Ovary (tissue), 9 donors: ENCODE measurements around the gene PIERCE2. TPM values are rescaled to one million over a fixed set of nuclear protein-coding genes. Genes with fewer than 3 reads are reported as not detected.

Experiments used
- DNase-seq, 5 donors: peaks; one replicate each; pipeline ENCODE4 v3.0.0-alpha.2; 2019 to 2020
- H3K27ac ChIP-seq, 2 donors: fragments of 200-600 bp; one replicate each; pipeline versions ENCODE4 v1.5.1 to v1.8.0; 2019 to 2022
- H3K27me3 ChIP-seq: fragments of 200-600 bp; one replicate; pipeline ENCODE4 v1.8.0; 2022
- H3K36me3 ChIP-seq: fragments of 200-600 bp; sonication (generic); one replicate; pipeline ENCODE4 v1.5.1; 2019
- H3K4me1 ChIP-seq: one replicate; pipeline ENCODE4 v1.8.1; 2013; ENCODE audit warnings: mild to moderate bottlenecking, moderate library complexity; ENCODE audit not compliant: insufficient read depth
- H3K4me3 ChIP-seq: fragments of 200-600 bp; sonication (generic); one replicate; pipeline ENCODE4 v1.5.1; 2017
- H3K9me3 ChIP-seq, 2 donors: fragments of 200-600 bp in 1 of 2; sonication (generic) in 1 of 2; one replicate each; pipeline versions ENCODE4 v1.5.1 to v1.8.1; 2013 to 2019; ENCODE audit warnings: mild to moderate bottlenecking in 1 of 2, moderate library complexity in 1 of 2
- CTCF ChIP-seq, 3 donors: fragments of 450-650 bp in 2 of 3; fragments of 200-600 bp in 1 of 3; IDR thresholded peaks; one replicate each; pipeline versions ENCODE4 v1.5.1 to v1.8.0; 2016 to 2022; ENCODE audit warnings: antibody characterized with exemption in 3 of 3, mild to moderate bottlenecking in 1 of 3
- EP300 ChIP-seq: sonication (generic); formaldehyde crosslinking; IDR thresholded peaks from one replicate; pipeline ENCODE4 v1.6.1; 2017; ENCODE audit warnings: antibody characterized with exemption
- POLR2A ChIP-seq: fragments of 450-650 bp; IDR thresholded peaks from one replicate; pipeline ENCODE4 v1.6.1; 2017; ENCODE audit warnings: antibody characterized with exemption, mild to moderate bottlenecking, moderate library complexity
- WGBS, 3 donors: extraction: QIAGEN DNeasy Blood & Tissue Kit in 1 of 3; methylation state at CpG; one replicate each; pipeline versions ENCODE4 v1.1.5 to v1.1.7; 2013 to 2017; 5-methylcytosine and 5-hydroxymethylcytosine counted together
- intact Hi-C, 4 donors: fragments of 100-400 bp; cut with DNase I; formaldehyde crosslinking; loops; one replicate each; pipeline versions ENCODE4 v1.11.0 to v1.15.1; 2022 to 2023
- polyA plus RNA-seq, 2 donors: library from polyadenylated mRNA; stranded (reverse); fragments of 200-250 nt in 1 of 2; fragments of 350-450 nt in 1 of 2; fragmentation: Illumina TruSeq in 1 of 2; extraction: RNeasy Lipid Tissue Mini Kit (QIAGEN cat#74804) in 1 of 2; gene quantifications; one replicate each; pipeline ENCODE4 v1.2.3, GENCODE V29; 2013 to 2014
- total RNA-seq, 7 donors: library from RNA; depleted of rRNA in 2 of 7; stranded (reverse); fragments of >200 nt in 2 of 7; fragmentation: NEBNext Ultra II Directional in 3 of 7; extraction: Animal tissue kit (Norgen Biotek cat#: 25700) in 3 of 7; gene quantifications; one replicate each; pipeline versions ENCODE4 v1.1.0 to v1.2.4, GENCODE V29; 2016 to 2023
- donor health status: DM: no; HTN: no; CAD: no; lungs with moderate emphysema.
- donor health status: DM: no; HTN: no; CAD: no.
- donor health status: Bipolar disorder and iron deficiency.
- donor health status: DM: yes; HTN: yes; CAD: no.
- donor health status: DM: no; HTN: no; CAD: no.
- donor health status: DM: yes; HTN: yes; CAD: no.

The PIERCE2 gene
- total and polyA plus RNA-seq, 9 donors, result 0.35 to 3.9 (median 1.6) TPM

DNA sequence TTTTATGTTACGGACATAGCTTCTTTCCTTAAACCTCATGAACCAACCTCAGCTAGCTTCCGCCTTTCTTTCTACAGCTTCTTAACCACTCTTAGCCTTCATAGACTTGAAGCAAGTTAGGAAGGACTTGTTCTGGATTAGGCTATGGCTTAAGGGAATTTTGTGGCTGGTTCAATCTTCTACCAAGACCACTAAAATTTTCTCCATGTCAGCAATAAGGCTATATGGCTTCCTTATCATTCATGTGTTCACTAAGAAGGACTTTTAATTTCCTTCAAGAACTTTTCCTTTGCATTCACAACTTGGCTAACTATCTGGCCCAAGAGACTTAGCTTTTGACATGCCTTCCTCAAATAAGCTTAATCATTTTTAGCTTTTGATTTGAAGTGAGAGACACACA lies 24.6 kb upstream of the PIERCE2 start:
- intact Hi-C loops, result no loop called here
- no peak overlapping the region for H3K4me3 ChIP-seq
- H3K36me3 ChIP-seq, result no peaks in the 10 kb centered on the region

GRCh38 chr15:55387027-55387426 lies 21.3 kb upstream of the PIERCE2 start:
- Histone ChIP-seq H3K27me3 (no peaks in the 10 kb centered on the region), H3K4me3 (no peak overlapping the region), H3K4me1 (no peaks in the 10 kb centered on the region), H3K9me3 (no peaks in the 10 kb centered on the region), H3K36me3 (no peaks in the 10 kb centered on the region), H3K27ac (no peak overlapping the region)
- intact Hi-C loops, result no loop called here
- TF ChIP-seq POLR2A (no peak), EP300 (no peak), CTCF (IDR thresholded peaks at IDR 0.05) (no peak)
- DNase-seq, result no peak

More for the DNA sequence above, 24.6 kb upstream of the PIERCE2 start:
- Histone ChIP-seq H3K27ac (no peak overlapping the region), H3K27me3 (no peaks in the 10 kb centered on the region), H3K4me1 (no peaks in the 10 kb centered on the region), H3K9me3 (no peaks in the 10 kb centered on the region)
- TF ChIP-seq CTCF (IDR thresholded peaks at IDR 0.05) (no peak), POLR2A (no peak), EP300 (no peak)
- WGBS, 3 donors, result 96 to 100% (median 98%) methylated on average over 2 of the region's 2 CpGs
- DNase-seq, result no peak

DNA sequence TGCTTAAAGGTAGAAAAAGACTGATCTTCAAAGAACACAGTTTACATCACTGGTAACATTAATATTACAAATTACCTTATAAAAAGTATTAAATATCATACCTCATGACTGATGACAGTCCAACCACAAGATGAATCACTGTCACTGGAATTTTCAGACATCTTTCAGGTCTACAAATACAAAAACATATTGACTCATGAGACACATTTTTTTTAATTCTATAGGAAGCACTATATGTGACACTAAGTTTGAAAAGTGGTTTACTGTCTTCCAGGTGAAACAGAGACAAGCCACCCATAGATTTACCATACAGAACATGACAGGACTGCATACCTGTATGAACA lies 19.1 kb upstream of the PIERCE2 start:
- no peaks in the 10 kb centered on the region for H3K27me3 ChIP-seq
- TF ChIP-seq CTCF (IDR thresholded peaks at IDR 0.05), result no peak
- no peak for TF ChIP-seq POLR2A
- no peak for TF ChIP-seq EP300
- intact Hi-C loops, result no loop called here
- no peak overlapping the region for H3K27ac ChIP-seq
- no peaks in the 10 kb centered on the region for H3K4me1 ChIP-seq
- no peak for DNase-seq
- H3K4me3 ChIP-seq, result no peak overlapping the region
- no peaks in the 10 kb centered on the region for H3K36me3 ChIP-seq
- H3K9me3 ChIP-seq, result no peaks in the 10 kb centered on the region

DNA sequence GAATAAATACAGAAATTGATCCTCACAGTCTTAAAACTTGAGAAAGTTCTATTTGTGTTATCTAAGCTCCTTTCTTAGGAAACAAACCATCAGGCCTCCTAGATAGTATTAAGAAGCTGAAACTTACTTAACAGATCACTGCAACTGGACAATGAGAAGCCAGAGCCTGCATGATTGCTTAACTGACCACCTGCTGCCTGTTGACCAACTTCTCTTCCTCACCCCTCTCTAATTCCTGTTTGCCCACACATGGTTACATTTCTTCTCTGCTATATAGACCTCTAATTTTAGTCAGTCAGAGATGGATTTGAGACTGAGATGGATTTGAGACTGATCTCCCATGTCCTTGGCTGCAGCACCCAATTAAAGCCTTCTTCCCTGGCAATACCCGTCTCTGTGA lies 13.6 kb upstream of the PIERCE2 start:
- 98 to 100% (median 100%) methylated on average over 1 of the region's 1 CpG for WGBS, 3 donors

More for the DNA sequence above, 13.6 kb upstream of the PIERCE2 start:
- no peak overlapping the region for H3K27ac ChIP-seq
- H3K9me3 ChIP-seq, result no peaks in the 10 kb centered on the region
- no peaks in the 10 kb centered on the region for H3K27me3 ChIP-seq
- H3K4me1 ChIP-seq, result no peaks in the 10 kb centered on the region
- DNase-seq, result no peak
- no peaks in the 10 kb centered on the region for H3K36me3 ChIP-seq
- intact Hi-C loops, result no loop called here
- TF ChIP-seq POLR2A (no peak), CTCF (IDR thresholded peaks at IDR 0.05) (no peak), EP300 (no peak)
- H3K4me3 ChIP-seq, result no peak overlapping the region
